ENCODE results near the gene CLASP1. TPM values are rescaled to one million over a fixed set of nuclear protein-coding genes. Genes with fewer than 3 reads are reported as not detected.

The CLASP1 gene
- polyA plus RNA-seq, 1 experiment = 12.8 TPM

- H3K9me3 ChIP-seq (ENCODE audit: control insufficient read depth, insufficient read depth, low read length) = no peaks in the 10 kb centered on the region
- H3K27ac ChIP-seq (ENCODE audit: low read depth, low read length) = no peak overlapping the region
- H3K4me3 ChIP-seq (ENCODE audit: low read depth, low read length) = no peak overlapping the region
- ChIA-PET POLR2A (interaction anchor here (1.0 to 1.6 kb wide), 2 partner anchors 59 to 178 kb away, joined by 3 to 6 read pairs; partner anchors contain the start of genes CLASP1 and RNU4ATAC), CTCF (interaction anchor here (0.5 to 1.3 kb wide), 6 partner anchors 59 to 378 kb away, joined by 3 to 7 read pairs (median 4); partner anchors contain the start of gene RNU4ATAC)
- H3K27me3 ChIP-seq (ENCODE audit: control insufficient read depth, insufficient read depth, low read length) = no peaks in the 10 kb centered on the region
- TF ChIP-seq CTCF (IDR thresholded peaks at IDR 0.05; ENCODE audit: low read depth, low read length) = no peak
- peak; percentile 36 for DNase-seq (ENCODE audit: low read depth, low spot score)
These were observed 177.5 kb downstream of the CLASP1 start for GRCh38 chr2:121471532-121472469.

- no peak for TF ChIP-seq CTCF (IDR thresholded peaks at IDR 0.05; ENCODE audit: low read depth, low read length)
- CTCF ChIA-PET = interaction anchor here (0.7 kb wide), 1 partner anchor 69 kb away, joined by 3 read pairs; no protein-coding TSS in a partner anchor
These were observed 178.3 kb downstream of the CLASP1 start for GRCh38 chr2:121470917-121471316.

GRCh38 chr2:121469356-121469755 is 179.9 kb downstream of the CLASP1 start:
- ChIA-PET CTCF (interaction anchor here (0.7 kb wide), 1 partner anchor 1096 kb away, joined by 8 read pairs; no protein-coding TSS in a partner anchor), POLR2A (no interaction called here)
- Histone ChIP-seq H3K27ac (ENCODE audit: low read depth, low read length) (no peak overlapping the region), H3K27me3 (ENCODE audit: control insufficient read depth, insufficient read depth, low read length) (no peaks in the 10 kb centered on the region), H3K4me3 (ENCODE audit: low read depth, low read length) (no peak overlapping the region), H3K9me3 (ENCODE audit: control insufficient read depth, insufficient read depth, low read length) (no peaks in the 10 kb centered on the region)
- no peak for TF ChIP-seq CTCF (IDR thresholded peaks at IDR 0.05; ENCODE audit: low read depth, low read length)
- DNase-seq (ENCODE audit: low read depth, low spot score) = no peak

More at GRCh38 chr2:121470917-121471316, 178.3 kb downstream of the CLASP1 start:
- no peaks in the 10 kb centered on the region for H3K9me3 ChIP-seq (ENCODE audit: control insufficient read depth, insufficient read depth, low read length)
- POLR2A ChIA-PET = interaction anchor here (1.6 kb wide), 1 partner anchor 60 kb away, joined by 6 read pairs; the partner anchor contains the start of gene RNU4ATAC
- DNase-seq (ENCODE audit: low read depth, low spot score) = no peak
- H3K27ac ChIP-seq (ENCODE audit: low read depth, low read length) = no peak overlapping the region
- H3K27me3 ChIP-seq (ENCODE audit: control insufficient read depth, insufficient read depth, low read length) = no peaks in the 10 kb centered on the region
- H3K4me3 ChIP-seq (ENCODE audit: low read depth, low read length) = no peak overlapping the region

GRCh38 chr2:121468936-121469335 is 180.3 kb downstream of the CLASP1 start:
- no peaks in the 10 kb centered on the region for H3K27me3 ChIP-seq (ENCODE audit: control insufficient read depth, insufficient read depth, low read length)
- ChIA-PET POLR2A (no interaction called here), CTCF (no interaction called here)
- H3K9me3 ChIP-seq (ENCODE audit: control insufficient read depth, insufficient read depth, low read length) = no peaks in the 10 kb centered on the region
- H3K27ac ChIP-seq (ENCODE audit: low read depth, low read length) = no peak overlapping the region
- no peak for DNase-seq (ENCODE audit: low read depth, low spot score)
- no peak for TF ChIP-seq CTCF (IDR thresholded peaks at IDR 0.05; ENCODE audit: low read depth, low read length)
- H3K4me3 ChIP-seq (ENCODE audit: low read depth, low read length) = no peak overlapping the region

GRCh38 chr2:121459291-121459690 is 190.0 kb downstream of the CLASP1 start:
- POLR2A ChIA-PET = no interaction called here
- Histone ChIP-seq H3K9me3 (ENCODE audit: control insufficient read depth, insufficient read depth, low read length) (no peaks in the 10 kb centered on the region), H3K27ac (ENCODE audit: low read depth, low read length) (no peak overlapping the region), H3K27me3 (ENCODE audit: control insufficient read depth, insufficient read depth, low read length) (no peaks in the 10 kb centered on the region), H3K4me3 (ENCODE audit: low read depth, low read length) (no peak overlapping the region)
- DNase-seq (ENCODE audit: low read depth, low spot score) = no peak
- no peak for TF ChIP-seq CTCF (IDR thresholded peaks at IDR 0.05; ENCODE audit: low read depth, low read length)
- CTCF ChIA-PET = interaction anchor here (1.2 to 1.5 kb wide), 2 partner anchors 57 to 103 kb away, joined by 3 to 6 read pairs; no protein-coding TSS in a partner anchor
